ENCODE data around the gene IER3.

The IER3 gene

DNA sequence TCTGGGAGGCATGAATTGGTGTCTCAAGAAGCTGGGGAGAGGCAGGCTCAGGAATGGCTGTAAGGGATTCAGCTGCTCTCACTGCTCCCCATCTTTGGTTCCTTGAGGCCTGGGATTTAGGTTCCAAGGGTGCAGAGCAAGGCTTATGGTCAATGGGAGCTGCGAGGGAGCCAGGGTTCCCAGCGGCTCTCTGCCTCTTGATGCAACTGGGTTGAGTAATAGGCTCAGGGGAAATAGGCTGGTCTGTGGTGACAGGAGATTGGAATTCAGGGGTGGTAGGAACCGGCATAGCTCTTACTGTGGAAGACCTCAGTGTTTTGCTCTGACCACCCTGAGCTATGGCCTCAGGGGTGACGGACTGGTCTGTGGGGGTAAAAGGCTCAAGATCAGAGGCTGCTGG lies 40.5 kb downstream of the IER3 start:
- no peak for DNase-seq (ENCODE audit: low spot score)

DNA sequence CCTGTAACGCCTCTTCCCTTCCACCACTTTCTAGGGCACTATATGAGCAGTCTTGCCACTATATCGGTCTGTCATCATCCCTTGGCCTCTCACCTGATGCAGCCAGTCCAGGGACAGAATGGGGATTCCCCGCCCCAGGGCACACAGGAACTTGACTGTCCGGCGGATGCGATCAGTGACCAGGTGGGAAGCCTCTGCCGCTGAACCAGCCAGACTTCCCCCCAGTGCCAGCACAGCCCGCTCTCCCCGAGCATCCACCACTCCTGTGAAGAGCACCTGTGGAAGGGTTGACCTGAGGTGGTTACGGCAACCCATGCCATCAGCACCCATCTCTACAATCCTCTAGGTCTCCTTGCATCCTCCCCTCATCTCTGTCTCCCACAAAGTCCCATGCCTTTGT lies 41.3 kb downstream of the IER3 start:
- DNase-seq (ENCODE audit: low spot score): no peak

DNA sequence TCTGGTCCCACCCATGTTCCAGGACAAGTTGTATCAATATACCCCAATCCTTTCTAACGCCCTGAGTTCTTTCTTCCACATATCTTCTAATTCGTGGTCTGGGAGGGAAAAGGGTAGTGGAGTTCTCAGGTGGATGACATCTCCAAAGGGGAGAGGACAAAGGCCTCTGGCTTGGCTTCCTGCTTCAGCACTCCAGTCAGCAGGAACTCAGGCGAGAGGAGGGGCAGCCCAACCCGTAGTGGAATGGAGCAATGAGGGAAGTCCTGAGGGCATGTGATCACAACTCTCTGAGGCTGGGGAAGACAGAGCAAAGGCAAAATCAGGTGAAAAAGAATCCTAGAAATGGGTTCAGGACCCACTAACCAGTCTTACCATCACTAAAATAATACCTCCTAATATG lies 44.0 kb downstream of the IER3 start:
- DNase-seq (ENCODE audit: low spot score): no peak

DNA sequence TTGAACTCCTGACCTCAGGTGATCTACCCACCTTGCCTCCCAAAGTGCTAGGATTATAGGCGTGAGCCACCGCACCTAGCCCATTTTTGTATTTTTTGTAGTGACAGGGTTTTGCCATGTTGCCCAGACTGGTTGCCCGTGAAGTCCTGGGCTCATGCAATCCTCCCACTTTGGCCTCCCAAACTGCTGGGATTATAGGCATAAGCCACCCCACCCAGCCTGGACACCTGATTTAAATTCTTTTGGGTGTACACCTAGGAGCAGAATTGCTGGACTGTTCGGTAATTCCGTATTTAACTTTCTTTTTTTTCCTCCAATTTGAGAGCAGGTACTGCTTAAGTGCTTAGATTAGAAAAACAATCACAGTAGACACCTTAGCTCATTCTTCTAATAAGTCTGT lies 47.9 kb downstream of the IER3 start:
- DNase-seq (ENCODE audit: low spot score): no peak
